HL-60/S4 treated with retinoic acid at 250 ng/mL for 4 days and 3 days (cell line): ENCODE data around the gene F8.
"Not testable (repeated sequence)": the region's sequence is repeated elsewhere in the genome, so short reads cannot be mapped to it uniquely, and the experiment has no call there.

ENCODE experiments used
- in situ Hi-C: fragments of 300-500 bp; cut with MboI; formaldehyde crosslinking; loops from 2 replicates; pipeline ENCODE4 v1.7.0; 2022; ENCODE audit warnings: low sequenced_read_pairs

F8 gene

GRCh38 chrX:154886069-154886788 is 136.3 kb downstream of the F8 start, which contains the start of gene F8A1:
F8A1 (plus strand) TSS chrX:154886355; CDS start chrX:154886375, 20 bp downstream.
- in situ Hi-C loops = not testable (repeated sequence)

GRCh38 chrX:154885549-154885948 is 137.0 kb downstream of the F8 start:
- in situ Hi-C loops = not testable (repeated sequence)

- in situ Hi-C loops = not testable (repeated sequence)
Observed at GRCh38 chrX:154885057-154885456, 137.5 kb downstream of the F8 start.

- in situ Hi-C loops = not testable (repeated sequence)
Observed at GRCh38 chrX:154884069-154884468, 138.5 kb downstream of the F8 start.

- in situ Hi-C loops = no loop called here
Observed at GRCh38 chrX:154873329-154873728, 149.2 kb downstream of the F8 start.

- in situ Hi-C loops = not testable (repeated sequence)
Observed at GRCh38 chrX:154868522-154868921, 154.0 kb downstream of the F8 start.

- in situ Hi-C loops = no loop called here
Observed at GRCh38 chrX:154855256-154855655, 167.3 kb downstream of the F8 start.

GRCh38 chrX:154850957-154851611 is 171.4 kb downstream of the F8 start:
- in situ Hi-C loops = no loop called here

- in situ Hi-C loops = no loop called here
Observed at GRCh38 chrX:154840856-154841255, 181.7 kb downstream of the F8 start.

GRCh38 chrX:154836163-154836562 is 186.4 kb downstream of the F8 start:
- in situ Hi-C loops = loop anchor here (10.0 kb wide), 1 partner anchor 81 kb away; the partner anchor contains the start of gene GAB3

- in situ Hi-C loops = loop anchor here (10.0 kb wide), 1 partner anchor 80 kb away; the partner anchor contains the start of gene GAB3
Observed at GRCh38 chrX:154834562-154834961, 188.0 kb downstream of the F8 start, which contains the start of gene SMIM9. SMIM9 (minus strand) TSS chrX:154834662; CDS start chrX:154830856, 3,806 bp downstream.

- in situ Hi-C loops = loop anchor here (10.0 kb wide), 1 partner anchor 79 kb away; the partner anchor contains the start of gene GAB3
Observed at GRCh38 chrX:154833746-154834274, 188.7 kb downstream of the F8 start.

GRCh38 chrX:154829926-154830442 is 192.5 kb downstream of the F8 start:
- in situ Hi-C loops = loop anchor here (10.0 kb wide), 1 partner anchor 75 kb away; the partner anchor contains the start of gene GAB3

- in situ Hi-C loops = no loop called here
Observed at GRCh38 chrX:154829134-154829533, 193.4 kb downstream of the F8 start.

GRCh38 chrX:154828016-154828408 is 194.5 kb downstream of the F8 start:
- in situ Hi-C loops = no loop called here

- in situ Hi-C loops = no loop called here
Observed at GRCh38 chrX:154827194-154828015, 195.1 kb downstream of the F8 start.

GRCh38 chrX:154825586-154825985 is 196.9 kb downstream of the F8 start:
- in situ Hi-C loops = not testable (repeated sequence)

GRCh38 chrX:154824638-154825037 is 197.9 kb downstream of the F8 start:
- in situ Hi-C loops = no loop called here

- in situ Hi-C loops = no loop called here
Observed at GRCh38 chrX:154822029-154822428, 200.5 kb downstream of the F8 start.

GRCh38 chrX:154821523-154821922 is 201.0 kb downstream of the F8 start:
- in situ Hi-C loops = no loop called here
